GM19351 (cell line): ENCODE results near the gene WWTR1.

Experiments used
- ATAC-seq: cut with Tn5 transposase; IDR thresholded peaks from one replicate; pipeline ENCODE4 v1.9.1; 2021; ENCODE audit warnings: mild to moderate bottlenecking, moderate library complexity; ENCODE audit not compliant: unreplicated experiment

WWTR1 gene

DNA sequence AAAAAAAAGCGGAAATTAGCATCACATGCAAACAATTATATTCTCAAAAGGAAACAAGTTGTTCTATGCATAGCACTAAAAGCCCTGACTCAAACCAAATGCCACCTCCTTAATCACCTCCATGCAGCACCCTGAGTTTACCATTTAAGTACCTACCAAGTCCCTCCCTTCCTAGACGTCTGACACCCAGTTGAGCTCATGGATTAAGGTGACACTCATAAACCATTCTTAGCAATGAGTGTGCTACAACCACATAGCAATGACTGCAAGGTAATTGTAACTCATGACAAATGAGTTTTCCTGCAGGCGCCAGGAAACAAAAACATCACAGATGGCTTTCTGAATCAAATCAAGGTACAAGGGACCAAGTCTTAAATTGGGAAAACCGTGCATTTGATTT, 32.0 kb downstream of the WWTR1 start:
- no peak for ATAC-seq

DNA sequence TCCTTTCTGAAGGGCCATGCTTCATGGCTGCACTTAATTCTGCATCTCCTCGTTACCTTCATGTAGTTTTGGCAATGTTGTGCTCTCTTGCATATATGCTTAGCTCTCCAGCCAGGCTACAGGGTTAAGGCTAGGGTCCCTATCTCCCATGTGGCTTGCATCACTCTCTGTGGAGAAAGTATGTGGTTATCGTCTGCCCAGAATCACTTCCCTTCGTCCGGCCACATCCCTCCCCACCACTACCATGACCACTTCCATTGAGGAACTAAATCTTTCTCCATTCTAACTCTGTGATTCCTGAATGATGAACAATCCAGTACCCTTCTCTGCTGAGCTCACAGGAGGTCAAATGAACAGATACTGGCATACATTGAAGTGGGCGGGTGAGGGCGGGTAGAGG, 34.0 kb downstream of the WWTR1 start:
- ATAC-seq, result no peak

DNA sequence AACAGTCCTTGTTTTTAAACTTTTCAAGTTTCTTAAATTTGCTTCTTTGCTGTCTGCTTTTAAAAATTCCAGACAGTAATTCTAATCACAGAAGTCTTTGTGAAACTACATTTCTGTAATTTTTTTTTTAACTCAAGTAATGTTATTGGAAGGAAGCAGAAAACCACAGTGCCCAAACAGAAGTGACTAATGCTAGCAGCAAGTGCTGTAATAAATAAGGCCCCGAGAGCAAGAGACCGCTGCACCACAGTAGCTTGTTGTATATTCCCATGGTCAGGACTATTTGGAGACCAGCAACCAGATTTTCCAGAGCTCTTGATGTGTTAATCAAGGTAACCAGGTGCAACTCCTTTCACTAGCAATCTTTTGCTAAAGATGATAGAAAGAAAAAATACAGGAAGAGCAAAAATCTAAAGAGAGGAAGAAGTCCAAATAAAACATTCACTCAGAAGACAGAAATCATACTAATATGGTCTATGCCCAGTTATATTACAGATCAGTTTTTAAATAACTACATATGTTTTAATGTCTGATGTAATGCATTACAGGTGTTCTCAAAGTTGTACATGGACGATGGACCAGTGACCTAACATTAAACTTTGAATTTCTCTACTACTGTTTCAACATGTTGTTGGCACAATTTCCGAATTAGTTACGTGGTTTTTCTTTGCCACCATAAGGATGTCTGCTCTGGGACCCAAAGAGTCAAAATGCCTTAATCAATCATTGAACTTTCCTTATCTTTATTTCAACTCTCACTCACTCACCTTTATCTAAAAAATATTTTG, 36.4 kb downstream of the WWTR1 start:
- peak; percentile 67 for ATAC-seq

DNA sequence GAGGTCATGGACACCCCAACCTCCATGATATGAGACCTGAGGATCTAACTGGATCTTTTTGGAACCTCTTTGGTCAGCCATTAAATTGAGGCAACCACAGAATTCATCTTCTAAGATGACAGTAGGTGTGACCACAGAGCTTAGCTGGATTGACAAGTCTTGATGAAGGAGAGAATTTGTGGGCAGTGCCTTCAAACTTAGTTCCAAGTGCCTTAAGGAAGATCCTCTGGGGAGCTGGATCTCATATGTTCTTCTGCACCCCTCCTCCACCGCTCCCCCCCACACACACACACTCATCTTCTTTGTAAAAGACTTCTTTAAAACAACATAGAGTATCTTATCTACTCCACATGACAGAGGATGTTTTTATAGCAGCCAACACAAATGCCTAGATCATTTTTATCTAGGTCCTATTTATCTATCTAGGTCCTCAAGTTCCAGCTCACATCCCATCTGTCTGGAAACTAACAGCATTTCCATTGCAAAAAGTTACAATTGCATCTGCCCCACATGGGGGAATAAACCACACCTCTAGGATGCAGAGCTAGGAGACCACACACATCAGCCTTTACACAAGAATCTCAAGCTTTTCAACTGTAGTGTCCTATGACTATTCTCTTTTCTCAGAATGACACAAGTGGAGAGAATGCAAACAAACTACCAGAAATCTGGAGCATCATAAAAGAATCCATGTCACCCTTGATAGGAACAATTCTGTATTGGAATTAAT, 37.4 kb downstream of the WWTR1 start:
- ATAC-seq, result peak; percentile 75

DNA sequence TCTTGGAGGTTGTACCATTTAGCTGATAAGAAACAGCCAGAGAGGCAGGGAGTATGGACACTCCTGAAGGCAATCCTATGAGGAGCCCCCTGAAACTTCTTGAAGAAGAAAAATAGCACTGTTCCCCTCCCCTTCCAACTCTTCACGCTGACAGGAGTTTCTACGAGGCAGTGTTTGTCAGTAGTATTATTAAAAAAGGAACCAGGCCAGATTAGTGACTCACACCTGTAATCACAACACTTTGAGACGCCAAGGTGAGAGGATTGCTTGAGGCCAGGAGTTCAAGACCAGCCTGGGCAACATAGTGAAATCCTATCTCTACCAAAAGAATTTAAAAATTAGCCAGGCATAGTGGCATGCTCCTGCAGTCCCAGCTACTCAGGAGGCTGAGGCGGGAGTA, 38.7 kb downstream of the WWTR1 start:
- no peak for ATAC-seq

DNA sequence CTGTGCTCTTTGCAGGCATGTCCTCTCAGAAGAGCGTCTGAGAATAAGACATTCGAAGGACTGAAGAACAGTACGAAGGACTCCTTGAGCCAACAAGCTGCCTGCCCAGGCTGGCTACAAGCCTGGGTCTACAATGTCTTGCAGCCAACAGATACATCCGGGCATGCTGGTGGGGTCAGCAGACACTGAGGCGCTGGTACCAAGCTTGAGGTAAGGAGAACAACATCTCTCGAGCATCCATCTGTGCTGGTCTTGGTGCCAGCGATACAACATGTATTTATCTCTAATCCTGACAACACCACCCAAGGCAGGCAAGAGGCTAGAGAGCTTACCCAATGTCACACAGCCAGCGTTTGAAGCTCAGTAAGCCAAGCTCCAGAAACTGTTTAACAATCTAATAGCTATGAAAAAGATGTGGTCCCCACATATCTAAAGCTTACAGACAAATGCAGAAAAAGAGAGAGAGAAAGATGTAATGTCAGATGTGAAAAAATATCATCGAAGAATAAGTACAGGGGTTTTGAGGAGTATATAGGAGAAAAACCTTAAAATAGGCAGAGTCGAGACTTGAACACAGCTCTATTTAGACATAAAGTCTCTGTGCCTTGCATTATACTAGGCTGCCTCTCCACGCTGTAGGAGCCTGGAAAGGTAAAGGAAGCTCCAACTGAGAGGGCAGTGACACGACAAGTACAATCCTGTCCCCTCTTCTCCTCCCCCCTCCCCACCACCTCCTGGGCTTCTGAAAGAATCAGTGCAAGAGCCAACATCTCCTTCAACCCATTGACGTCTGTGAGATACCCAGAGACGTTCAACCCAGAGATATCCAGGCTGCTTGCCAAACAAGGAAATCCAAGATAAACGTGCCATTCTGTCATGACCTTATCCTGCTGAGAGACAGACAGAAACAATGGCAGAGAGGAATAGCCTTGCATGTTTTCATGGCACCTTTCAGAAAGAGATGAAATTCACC, 39.4 kb downstream of the WWTR1 start:
- no peak for ATAC-seq

DNA sequence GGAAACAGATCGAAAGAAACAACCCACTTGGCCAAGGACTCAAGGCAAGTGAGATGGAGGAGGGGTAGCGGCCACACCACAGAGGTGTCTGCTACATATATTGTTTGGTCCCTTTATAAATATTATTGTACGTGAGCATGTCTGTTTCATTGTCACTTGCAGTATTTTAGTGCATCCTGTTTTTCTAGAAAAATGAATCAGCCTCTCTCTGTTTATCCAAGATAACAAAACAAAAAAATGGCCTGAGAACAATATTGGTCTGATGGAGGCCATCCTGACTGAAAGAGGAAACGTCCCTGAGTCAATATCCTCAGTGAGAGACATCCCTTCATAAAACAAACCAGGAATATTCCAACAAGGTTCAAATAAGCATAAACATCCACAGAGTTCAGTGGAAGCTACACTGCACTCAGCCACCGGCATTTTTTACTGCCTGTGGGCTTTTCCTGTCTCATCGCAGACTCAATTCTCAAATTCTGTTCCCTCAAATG, 42.0 kb downstream of the WWTR1 start:
- ATAC-seq, result no peak

DNA sequence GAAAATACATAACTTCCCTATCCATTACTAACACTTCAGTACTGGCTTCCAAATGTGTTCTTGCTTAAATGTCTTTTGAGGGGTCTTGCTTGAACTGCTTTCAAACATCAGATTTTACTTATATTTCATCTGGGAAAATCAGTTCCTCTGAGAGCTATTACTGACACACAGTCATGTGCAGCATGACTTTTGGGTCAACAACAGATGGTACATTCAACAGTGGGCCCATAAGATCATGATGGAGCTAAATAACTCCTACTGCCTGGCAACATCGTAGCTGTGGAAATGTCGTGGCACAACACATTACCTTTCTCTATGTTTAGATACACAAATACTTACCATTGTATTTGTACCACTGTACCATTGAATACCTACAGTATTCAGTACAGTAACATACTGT, 43.8 kb downstream of the WWTR1 start:
- no peak for ATAC-seq

DNA sequence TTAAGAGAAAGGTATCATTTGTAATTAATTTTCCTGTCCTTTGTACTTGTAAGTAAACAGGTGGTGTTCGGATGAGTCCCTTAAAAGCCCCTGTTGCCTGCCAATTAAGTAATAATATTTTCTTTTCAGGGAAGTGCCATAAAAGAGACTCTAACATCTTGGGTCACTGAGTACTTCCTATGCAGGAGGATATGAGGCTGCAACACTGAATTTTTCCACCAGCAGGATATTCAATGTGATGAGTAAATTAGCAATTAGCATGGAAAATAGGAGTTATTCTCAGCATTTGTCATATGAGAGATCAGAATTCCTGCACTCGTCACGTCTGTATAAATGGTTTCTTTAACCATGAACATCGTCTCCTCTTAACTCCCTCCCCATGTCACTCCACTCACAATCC, 45.4 kb downstream of the WWTR1 start:
- ATAC-seq, result no peak

DNA sequence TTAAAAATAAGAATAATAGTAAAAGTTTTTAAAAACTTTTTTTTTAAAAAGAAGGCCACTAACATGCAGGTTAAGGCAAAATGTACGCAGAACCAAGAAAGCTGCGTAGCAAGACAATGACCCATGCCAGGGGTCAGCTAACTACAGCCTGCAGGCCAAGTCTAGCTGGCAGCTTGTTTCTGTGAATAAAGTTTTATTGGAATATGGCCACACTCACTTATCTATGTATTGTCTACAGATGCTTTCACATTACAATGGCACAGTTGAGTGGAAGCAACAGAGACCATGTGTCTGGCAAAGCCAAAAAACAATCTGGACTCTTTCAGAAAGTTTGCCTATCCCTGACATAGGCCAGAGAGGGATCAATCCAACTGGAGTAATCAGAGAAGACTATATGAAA, 46.7 kb downstream of the WWTR1 start:
- ATAC-seq, result no peak

DNA sequence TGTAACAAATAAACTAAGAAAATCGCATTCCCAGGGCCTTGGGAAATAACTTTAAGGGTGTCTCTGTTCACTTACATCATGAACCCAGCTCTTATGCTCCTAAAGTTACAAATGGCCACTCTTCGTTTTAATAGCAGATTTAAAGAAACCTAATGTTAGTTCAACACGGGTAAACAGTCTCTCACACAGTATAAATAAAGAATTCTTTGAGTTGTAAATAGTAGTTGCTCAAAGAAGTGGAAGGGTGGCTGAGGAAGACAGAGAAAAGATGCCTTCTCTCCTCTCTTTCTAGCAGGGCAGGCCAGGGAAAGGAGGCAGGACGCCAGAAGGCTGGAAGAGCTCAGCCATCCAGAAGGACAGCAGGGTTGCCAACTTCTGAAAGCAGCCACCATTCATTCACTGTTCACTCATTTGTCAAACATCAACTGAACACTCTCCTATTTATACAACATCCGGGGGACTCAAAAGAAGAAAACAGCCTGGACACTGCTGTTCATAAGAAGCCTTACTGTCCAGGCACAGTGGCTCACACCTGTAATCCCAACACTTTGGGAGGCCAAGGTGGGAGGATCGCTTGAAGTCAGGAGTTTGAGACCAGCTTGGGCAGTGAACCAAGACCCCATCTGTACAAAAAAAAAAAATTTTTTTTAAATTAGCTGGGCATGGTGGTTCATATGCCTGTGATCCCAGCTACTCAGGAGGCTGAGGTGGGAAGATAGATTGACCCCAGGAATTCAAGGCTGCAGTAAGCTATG, 47.3 kb downstream of the WWTR1 start:
- no peak for ATAC-seq

DNA sequence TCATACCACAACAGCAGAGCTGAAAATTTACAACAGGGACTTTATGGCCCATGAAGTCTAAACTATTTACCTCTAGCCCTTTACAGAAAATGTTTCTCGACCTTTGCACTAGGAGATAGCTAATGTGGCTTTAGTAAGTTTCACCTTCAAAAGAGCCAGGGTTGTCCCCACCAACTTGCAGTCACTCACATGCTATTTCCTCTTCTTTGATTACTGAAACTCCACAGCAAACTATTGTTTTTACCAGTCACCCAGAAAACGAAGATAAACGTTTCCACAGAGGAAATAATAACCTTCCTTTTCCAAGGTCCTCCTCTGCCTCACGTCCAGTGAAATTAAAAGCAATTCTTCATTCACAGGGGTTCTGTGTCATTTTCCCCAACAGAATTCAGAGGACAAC, 48.2 kb downstream of the WWTR1 start:
- ATAC-seq, result peak; percentile 96

DNA sequence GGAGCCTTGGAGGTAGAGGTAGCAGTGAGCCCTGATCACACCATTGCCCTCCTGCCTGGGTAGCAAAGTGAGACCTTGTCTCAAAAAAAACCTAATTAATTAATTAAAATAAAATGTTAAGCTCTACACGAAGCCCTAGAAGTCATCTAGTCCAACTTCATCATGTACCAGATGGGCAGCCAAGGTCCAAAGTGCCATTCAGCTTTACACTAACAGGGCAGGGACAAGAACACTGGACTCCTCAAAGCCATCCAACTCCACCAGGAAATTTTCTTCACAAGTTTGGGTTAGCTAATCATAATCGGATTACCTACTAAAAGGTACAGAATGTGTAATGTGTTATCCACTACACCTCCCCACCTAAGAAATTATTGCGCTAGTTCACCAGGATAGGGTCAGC, 48.8 kb downstream of the WWTR1 start:
- no peak for ATAC-seq

DNA sequence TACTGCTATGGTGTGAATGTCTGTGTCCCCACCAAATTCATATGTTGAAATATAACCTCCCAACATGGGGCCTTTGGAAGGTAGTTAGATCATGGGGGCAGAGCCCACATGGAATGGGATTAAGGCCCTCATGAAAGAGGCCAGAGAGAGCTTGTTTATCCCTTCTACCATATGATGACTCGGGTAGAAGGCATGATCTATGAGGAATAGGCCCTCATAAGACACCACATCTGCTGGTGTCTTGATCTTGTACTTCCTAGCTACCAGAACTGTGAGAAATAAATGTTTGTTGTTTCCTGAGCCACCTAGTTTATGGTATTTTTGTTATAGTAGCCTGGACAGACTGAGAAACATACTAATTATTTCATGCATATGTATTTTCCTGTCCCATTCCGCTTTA, 51.9 kb downstream of the WWTR1 start:
- ATAC-seq, result no peak

DNA sequence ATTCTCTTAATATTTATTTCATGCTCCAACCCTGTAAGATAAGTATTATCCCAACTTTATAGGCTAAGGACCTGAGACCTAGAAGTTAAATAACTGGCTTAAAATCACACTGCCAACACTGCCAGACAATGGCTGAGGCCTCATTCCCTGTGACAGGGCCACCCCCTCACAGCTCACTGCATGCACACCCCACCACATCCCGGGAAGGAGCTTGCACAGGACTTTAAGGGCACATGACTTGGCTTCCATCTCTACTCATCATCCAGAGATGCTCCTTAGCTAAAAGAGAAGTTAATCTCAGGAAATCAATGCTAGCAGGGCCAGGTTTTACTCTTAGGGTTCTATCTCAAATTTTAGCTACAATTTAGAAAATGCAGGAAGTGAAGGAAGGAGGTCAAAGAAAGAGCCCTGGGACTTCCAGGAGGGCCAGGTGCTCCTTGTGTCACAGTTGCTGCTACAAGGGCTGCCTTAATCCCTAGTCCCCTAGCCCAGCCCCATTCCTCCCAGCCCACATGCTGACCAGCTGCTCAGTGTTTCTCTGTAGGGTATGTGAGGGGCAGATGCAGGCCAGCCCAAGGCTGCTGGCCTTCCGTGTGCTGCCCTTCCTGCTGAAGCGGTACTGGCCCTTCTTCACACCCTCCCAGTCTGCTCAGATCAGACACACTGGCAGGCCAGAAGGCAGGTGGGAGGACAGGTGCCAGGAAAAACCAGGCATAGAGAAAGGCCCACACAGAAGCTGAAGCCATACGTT, 53.5 kb downstream of the WWTR1 start:
- no peak for ATAC-seq

DNA sequence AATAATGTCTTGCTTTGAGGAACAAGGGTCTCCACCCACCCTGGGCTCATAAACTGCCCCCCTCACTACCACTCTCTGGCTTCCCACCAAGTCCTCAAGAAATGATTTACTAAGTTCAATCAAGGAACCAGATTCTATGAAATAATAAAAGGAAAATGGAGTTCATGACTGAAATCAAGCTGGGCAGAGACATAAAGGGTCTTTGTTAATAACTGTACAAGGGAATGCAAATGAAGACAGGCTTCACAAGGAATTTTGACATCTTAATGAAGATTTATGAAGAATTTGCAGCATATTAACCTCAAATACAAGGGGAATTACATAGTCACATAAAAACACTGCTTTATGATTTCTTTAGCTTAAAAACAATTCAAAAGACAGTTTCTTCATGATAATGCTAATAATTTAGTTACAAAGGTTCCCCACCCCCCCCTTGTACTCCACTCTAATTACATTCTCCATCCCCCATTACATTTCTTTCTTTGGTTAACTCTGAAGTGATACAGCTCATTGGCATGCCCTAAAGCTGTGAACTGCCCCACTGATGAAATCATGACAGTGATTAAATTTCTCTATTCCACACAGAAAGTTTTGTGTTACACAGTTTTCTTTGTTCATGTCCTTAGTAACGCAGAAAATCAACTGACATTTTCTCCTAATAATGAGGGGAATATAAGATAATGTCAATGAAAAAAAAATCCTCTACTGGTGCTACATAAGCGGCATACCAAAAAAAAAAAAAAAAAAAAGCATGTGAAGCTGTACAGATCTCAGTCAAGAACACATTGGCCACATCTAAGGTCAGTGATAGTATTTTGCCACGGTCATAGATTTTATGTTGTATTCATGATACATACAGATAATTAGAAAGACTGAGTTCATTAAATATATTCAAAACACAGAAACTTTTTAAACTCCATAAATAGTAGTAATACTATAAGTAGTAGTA, 54.4 kb downstream of the WWTR1 start:
- no peak for ATAC-seq

DNA sequence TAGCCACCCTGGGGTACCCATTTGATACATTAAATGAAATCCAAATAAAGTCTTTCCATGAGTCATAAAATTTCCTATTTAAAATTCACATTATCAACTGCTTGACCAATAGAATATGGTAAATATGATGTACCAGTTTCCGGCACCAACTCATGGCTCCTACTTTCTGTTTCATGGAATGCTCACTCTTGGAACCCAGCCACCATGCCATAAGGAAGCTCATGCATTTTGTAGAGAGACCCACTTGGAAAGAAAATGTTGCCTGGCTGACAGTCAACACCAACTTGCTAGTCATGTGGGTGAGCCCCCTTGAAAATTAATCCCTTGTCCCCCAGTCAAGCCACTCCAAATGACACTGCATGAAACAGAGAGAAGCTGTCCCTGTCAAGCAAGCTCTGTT, 57.2 kb downstream of the WWTR1 start:
- ATAC-seq, result no peak

DNA sequence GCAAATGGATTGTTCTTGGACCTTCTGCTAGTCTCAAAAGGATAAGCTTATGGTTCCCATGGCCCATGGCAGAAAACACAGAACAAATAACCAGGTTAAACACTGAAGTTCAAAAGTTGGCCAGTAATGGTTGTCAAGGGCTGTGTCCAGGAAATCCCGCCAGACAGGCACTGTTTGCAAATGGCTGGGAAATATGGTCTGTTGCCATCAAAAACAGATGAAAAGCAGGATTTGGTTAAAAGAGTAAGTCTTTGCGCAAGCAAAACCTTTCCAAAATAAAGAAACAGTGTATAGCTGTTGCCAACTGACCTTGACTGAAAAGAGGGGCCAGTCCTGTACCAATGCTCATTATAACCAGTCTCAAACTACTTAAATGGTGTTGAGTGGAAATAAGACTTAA, 58.6 kb downstream of the WWTR1 start:
- no peak for ATAC-seq
